HAP-1 (cell line): ENCODE measurements around the gene MAGEA10.
"Not testable (repeated sequence)": the region's sequence is repeated elsewhere in the genome, so short reads cannot be mapped to it uniquely, and the experiment has no call there.

Source experiments
- DNase-seq, 2 experiments: peaks; one replicate each; pipeline ENCODE4 v3.0.0-alpha.2; 2016 to 2020; ENCODE audit warnings: low spot score in 2 of 2
- H3K27me3 ChIP-seq: fragments of 250-450 bp; sonication (Bioruptor Pico); 2 replicates; pipeline ENCODE4 v1.5.1; 2020; ENCODE audit warnings: low read depth, mild to moderate bottlenecking, moderate library complexity
- H3K36me3 ChIP-seq: fragments of 250-450 bp; sonication (Bioruptor Pico); replicated peaks from 2 replicates; pipeline ENCODE4 v1.5.1; 2020; ENCODE audit warnings: mild to moderate bottlenecking
- H3K4me1 ChIP-seq: fragments of 250-450 bp; sonication (Bioruptor Pico); 2 replicates; pipeline ENCODE4 v1.5.1; 2020; ENCODE audit warnings: mild to moderate bottlenecking
- H3K4me3 ChIP-seq: fragments of 250-450 bp; sonication (Bioruptor Pico); 2 replicates; pipeline ENCODE4 v1.5.1; 2020; ENCODE audit warnings: mild to moderate bottlenecking, moderate library complexity
- H3K9me3 ChIP-seq: fragments of 250-450 bp; sonication (Bioruptor Pico); 2 replicates; pipeline ENCODE4 v1.5.1; 2020; ENCODE audit warnings: mild to moderate bottlenecking, moderate library complexity
- in situ Hi-C: fragments of 300-500 bp; cut with MboI; formaldehyde crosslinking; loops from 3 replicates; pipeline ENCODE4 v1.14.3; 2020; ENCODE audit warnings: low sequenced_read_pairs, inconsistent platforms, mixed read lengths

The MAGEA10 gene

GRCh38 chrX:152138388-152138784 is at the start of gene MAGEA10:
TSS of gene MAGEA10 (minus strand) at chrX:152138577. CDS start at chrX:152135620, 2,957 bp downstream.
- Histone ChIP-seq H3K27me3 (no peaks in the 10 kb centered on the region), H3K4me1 (no peaks in the 10 kb centered on the region), H3K4me3 (no peak within 1 kb of the TSS), H3K36me3 (no peaks in the 10 kb centered on the region), H3K9me3 (no peaks in the 10 kb centered on the region)
- no peak for DNase-seq
- in situ Hi-C loops, result no loop called here

GRCh38 chrX:152177497-152178269 is 39.3 kb upstream of the MAGEA10 start:
- in situ Hi-C loops, result no loop called here

GRCh38 chrX:152177052-152177451 is 38.7 kb upstream of the MAGEA10 start:
- Histone ChIP-seq H3K27me3 (no peaks in the 10 kb centered on the region), H3K4me1 (no peaks in the 10 kb centered on the region), H3K36me3 (no peaks in the 10 kb centered on the region), H3K4me3 (no peak overlapping the region), H3K9me3 (no peaks in the 10 kb centered on the region)
- DNase-seq, result no peak
- in situ Hi-C loops, result no loop called here

More at GRCh38 chrX:152177497-152178269, 39.3 kb upstream of the MAGEA10 start:
- Histone ChIP-seq H3K4me3 (no peak overlapping the region), H3K36me3 (no peaks in the 10 kb centered on the region), H3K9me3 (no peaks in the 10 kb centered on the region), H3K27me3 (no peaks in the 10 kb centered on the region), H3K4me1 (no peaks in the 10 kb centered on the region)
- DNase-seq, result no peak

- in situ Hi-C loops, result not testable (repeated sequence)
These were observed 37.5 kb upstream of the MAGEA10 start for GRCh38 chrX:152175892-152176291.

GRCh38 chrX:152173923-152174322 is 35.5 kb upstream of the MAGEA10 start:
- H3K4me3 ChIP-seq, H3K36me3 ChIP-seq, H3K9me3 ChIP-seq, H3K27me3 ChIP-seq, in situ Hi-C loops, H3K4me1 ChIP-seq, DNase-seq: not testable (repeated sequence)

More at GRCh38 chrX:152175892-152176291, 37.5 kb upstream of the MAGEA10 start:
- H3K27me3 ChIP-seq, DNase-seq, H3K9me3 ChIP-seq, H3K36me3 ChIP-seq, H3K4me1 ChIP-seq, H3K4me3 ChIP-seq: not testable (repeated sequence)

- no peaks in the 10 kb centered on the region for H3K27me3 ChIP-seq
- no peak overlapping the region for H3K4me3 ChIP-seq
- no peaks in the 10 kb centered on the region for H3K9me3 ChIP-seq
- H3K36me3 ChIP-seq, result no peaks in the 10 kb centered on the region
- in situ Hi-C loops, result no loop called here
- no peak for DNase-seq
- H3K4me1 ChIP-seq, result no peaks in the 10 kb centered on the region
These were observed 32.2 kb upstream of the MAGEA10 start for GRCh38 chrX:152170621-152171020.

GRCh38 chrX:152165033-152165743 is 26.8 kb upstream of the MAGEA10 start:
- in situ Hi-C loops, result no loop called here
- DNase-seq, result no peak
- no peak overlapping the region for H3K4me3 ChIP-seq
- H3K4me1 ChIP-seq, result no peaks in the 10 kb centered on the region
- H3K36me3 ChIP-seq, result no peaks in the 10 kb centered on the region
- H3K9me3 ChIP-seq, result no peaks in the 10 kb centered on the region
- no peaks in the 10 kb centered on the region for H3K27me3 ChIP-seq

- in situ Hi-C loops, result no loop called here
- no peaks in the 10 kb centered on the region for H3K9me3 ChIP-seq
- no peaks in the 10 kb centered on the region for H3K27me3 ChIP-seq
- no peak for DNase-seq
- no peaks in the 10 kb centered on the region for H3K4me1 ChIP-seq
- no peak overlapping the region for H3K4me3 ChIP-seq
- H3K36me3 ChIP-seq, result no peaks in the 10 kb centered on the region
These were observed 18.7 kb upstream of the MAGEA10 start for GRCh38 chrX:152157042-152157441.

GRCh38 chrX:152155766-152156310 is 17.5 kb upstream of the MAGEA10 start:
- Histone ChIP-seq H3K4me1 (no peaks in the 10 kb centered on the region), H3K4me3 (no peak overlapping the region), H3K27me3 (no peaks in the 10 kb centered on the region), H3K36me3 (no peaks in the 10 kb centered on the region), H3K9me3 (no peaks in the 10 kb centered on the region)
- in situ Hi-C loops, result no loop called here
- DNase-seq, result no peak

GRCh38 chrX:152154050-152154449 is 15.7 kb upstream of the MAGEA10 start:
- no peaks in the 10 kb centered on the region for H3K27me3 ChIP-seq
- DNase-seq, result no peak
- H3K36me3 ChIP-seq, result no peaks in the 10 kb centered on the region
- H3K9me3 ChIP-seq, result no peaks in the 10 kb centered on the region
- H3K4me1 ChIP-seq, result no peaks in the 10 kb centered on the region
- in situ Hi-C loops, result no loop called here
- H3K4me3 ChIP-seq, result no peak overlapping the region

- Histone ChIP-seq H3K36me3 (no peaks in the 10 kb centered on the region), H3K4me1 (no peaks in the 10 kb centered on the region), H3K4me3 (no peak overlapping the region), H3K9me3 (no peaks in the 10 kb centered on the region), H3K27me3 (no peaks in the 10 kb centered on the region)
- in situ Hi-C loops, result no loop called here
- no peak for DNase-seq
These were observed 12.9 kb upstream of the MAGEA10 start for GRCh38 chrX:152151256-152151655.

GRCh38 chrX:152149648-152150047 is 11.3 kb upstream of the MAGEA10 start:
- DNase-seq, result no peak
- H3K4me1 ChIP-seq, result no peaks in the 10 kb centered on the region
- no peak overlapping the region for H3K4me3 ChIP-seq
- H3K36me3 ChIP-seq, result no peaks in the 10 kb centered on the region
- in situ Hi-C loops, result no loop called here
- H3K9me3 ChIP-seq, result no peaks in the 10 kb centered on the region
- H3K27me3 ChIP-seq, result no peaks in the 10 kb centered on the region

- Histone ChIP-seq H3K4me1 (no peaks in the 10 kb centered on the region), H3K36me3 (no peaks in the 10 kb centered on the region), H3K27me3 (no peaks in the 10 kb centered on the region), H3K4me3 (no peak overlapping the region), H3K9me3 (no peaks in the 10 kb centered on the region)
- no peak for DNase-seq
- in situ Hi-C loops, result no loop called here
These were observed 1.2 kb upstream of the MAGEA10 start for GRCh38 chrX:152139589-152139988.

GRCh38 chrX:152137771-152138387 is 498 bp downstream of the MAGEA10 start:
- Histone ChIP-seq H3K9me3 (no peaks in the 10 kb centered on the region), H3K36me3 (no peaks in the 10 kb centered on the region), H3K27me3 (no peaks in the 10 kb centered on the region), H3K4me1 (no peaks in the 10 kb centered on the region), H3K4me3 (no peak overlapping the region)
- no peak for DNase-seq
- in situ Hi-C loops, result no loop called here
